Measurements from ENCODE around the gene RBM39.

- no peak for TF ChIP-seq CTCF (IDR thresholded peaks at IDR 0.05; ENCODE audit: low read length)
- TF ChIP-seq EZH2 (optimal IDR thresholded peaks at IDR 0.05; ENCODE audit: low read depth, low read length) = no peak
Measured at GRCh38 chr20:35699127-35699956, 42.7 kb downstream of the RBM39 start, which contains the start of the genes NFS1 and ROMO1.
